NCI-H187 treated with DMSO at 0.1 percent for 48 hours (cell line): ENCODE measurements around the gene PGAP6.

Source experiments
- DNase-seq: peaks from one replicate; lab custom pipeline; 2025; lab: John Stamatoyannopoulos, UW

PGAP6 gene

DNA sequence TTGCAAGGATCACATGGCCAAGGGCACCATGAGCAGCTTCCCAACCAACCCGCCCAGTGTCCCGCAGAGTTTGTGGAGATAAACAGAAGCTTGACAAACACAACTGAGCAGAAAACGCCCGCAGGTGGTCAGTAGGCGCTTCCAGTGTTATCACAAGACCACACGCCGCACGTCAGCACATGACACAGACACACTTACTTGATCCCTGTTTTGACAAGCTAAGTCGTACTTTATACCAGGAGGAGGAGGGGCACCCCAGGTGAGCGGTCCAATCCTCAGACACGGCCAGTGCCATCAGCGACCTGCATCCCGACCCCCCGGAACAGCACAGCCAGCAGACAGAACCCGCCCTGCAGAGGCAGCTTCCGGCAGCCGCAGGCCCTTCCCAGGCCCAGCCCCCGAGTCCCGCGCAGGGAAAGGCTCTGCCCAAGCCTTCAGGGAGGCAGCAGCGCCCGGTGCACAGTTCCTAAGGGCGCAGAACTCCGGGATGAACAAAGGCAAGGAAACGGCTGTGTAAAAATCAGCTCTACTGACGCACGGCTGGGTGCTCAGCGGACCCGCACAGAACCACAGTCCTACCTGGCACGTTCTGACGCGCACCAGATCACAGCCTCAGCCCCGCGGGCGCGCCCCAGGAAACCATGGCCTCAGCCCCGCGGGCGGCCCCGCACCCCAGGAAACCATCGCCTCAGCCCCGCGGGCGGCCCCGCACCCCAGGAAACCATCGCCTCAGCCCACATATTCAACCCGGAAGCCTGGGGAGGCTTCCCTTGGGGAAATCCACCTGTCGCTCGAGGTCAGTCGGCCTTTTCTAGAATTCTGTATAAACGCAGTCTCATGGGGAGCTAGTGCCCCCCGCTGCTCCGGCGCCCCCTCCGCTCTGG lies 57.1 kb downstream of the PGAP6 start:
- no peak for DNase-seq

DNA sequence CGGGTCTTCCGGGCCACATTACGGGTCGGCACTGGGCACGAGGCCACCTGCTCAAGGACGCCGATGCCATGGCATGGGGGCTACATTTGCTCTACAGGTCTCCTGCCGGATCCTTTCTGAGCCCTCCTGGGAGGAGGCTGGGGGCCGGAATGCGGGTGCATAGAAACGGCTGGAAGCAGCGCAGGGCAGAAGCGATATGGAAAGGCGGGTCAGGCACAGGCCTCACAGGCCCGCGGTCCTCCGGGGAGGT lies 57.7 kb downstream of the PGAP6 start:
- no peak for DNase-seq

- no peak for DNase-seq
Observed at GRCh38 chr16:322476-323143, 59.2 kb downstream of the PGAP6 start.

DNA sequence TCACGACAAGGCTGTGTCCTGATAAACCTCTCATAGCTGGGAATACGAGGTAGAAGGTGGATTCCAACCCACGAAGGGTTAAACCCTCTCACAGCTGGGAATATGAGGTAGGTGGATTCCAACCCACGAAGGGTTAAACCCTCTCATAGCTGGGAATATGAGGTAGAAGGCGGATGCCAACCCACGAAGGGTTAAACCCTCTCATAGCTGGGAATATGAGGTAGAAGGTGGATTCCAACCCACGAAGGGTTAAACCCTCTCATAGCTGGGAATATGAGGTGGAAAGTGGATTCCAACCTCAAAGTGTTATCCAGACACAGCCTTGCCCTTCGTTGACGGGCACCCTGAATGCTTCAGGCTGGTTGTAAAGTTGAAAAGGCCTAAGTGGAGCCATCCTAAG lies 60.2 kb downstream of the PGAP6 start:
- DNase-seq = no peak
